ENCODE measurements around the gene SORT1. TPM values are rescaled to one million over a fixed set of nuclear protein-coding genes. Genes with fewer than 3 reads are reported as not detected.

SORT1 gene
- total and polyA plus RNA-seq, 4 donors, result 1.0 to 10.6 (median 3.4) TPM

DNA sequence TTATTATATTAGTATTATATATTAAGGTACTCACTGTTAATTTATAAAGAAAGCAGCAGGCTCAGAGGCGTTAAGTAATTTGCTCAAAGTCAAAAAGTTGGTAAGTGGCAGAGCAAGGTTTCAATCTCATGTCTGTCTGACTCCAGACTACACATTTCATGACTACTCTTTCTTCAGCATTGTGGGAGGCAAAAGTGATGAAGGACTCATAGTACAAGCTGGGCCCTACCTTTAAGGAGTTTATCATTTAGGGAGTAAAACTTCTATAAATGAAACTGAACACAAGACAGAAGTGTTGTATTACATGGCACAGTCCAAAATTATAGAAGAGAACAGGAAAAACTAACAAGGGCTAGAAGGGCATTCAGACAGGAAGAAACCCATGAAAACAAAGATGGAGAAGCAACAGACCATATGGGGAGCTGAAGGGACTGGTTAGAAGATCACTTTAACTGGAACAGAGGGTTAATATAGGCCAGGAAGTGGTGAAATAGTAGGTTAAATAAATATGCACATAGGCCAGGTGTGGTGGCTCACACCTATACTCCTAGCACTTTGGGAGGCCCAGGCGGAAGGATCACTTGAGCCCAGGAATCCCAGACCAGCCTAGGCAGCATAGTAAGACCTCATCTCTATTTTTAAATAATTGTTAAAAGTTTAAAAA lies 11.5 kb downstream of the SORT1 start:
- H3K27ac ChIP-seq (ENCODE audit: low read depth in 1 of 2, low read length in 2 of 2), result no peak overlapping the region
- no peak overlapping the region for H3K4me3 ChIP-seq (ENCODE audit: low read depth in 1 of 3, low read length in 3 of 3)

More for the DNA sequence above, 11.5 kb downstream of the SORT1 start:
- Histone ChIP-seq H3K9me3 (ENCODE audit: control insufficient read depth in 4 of 4, low read length in 3 of 4) (no peaks in the 10 kb centered on the region), H3K36me3 (ENCODE audit: control insufficient read depth in 4 of 4, insufficient read depth in 3 of 4, low read depth in 1 of 4, low read length in 3 of 4) (no peaks in the 10 kb centered on the region), H3K4me1 (ENCODE audit: control insufficient read depth in 4 of 4, insufficient read depth in 4 of 4, low read length in 3 of 4) (no peaks in the 10 kb centered on the region), H3K27me3 (ENCODE audit: control insufficient read depth in 4 of 4, insufficient read depth in 4 of 4, low read length in 3 of 4) (no peaks in the 10 kb centered on the region), H3K9ac (ENCODE audit: low read depth in 1 of 2, low read length in 2 of 2) (no peak overlapping the region)
- WGBS, result 99% methylated on average over 2 of the region's 2 CpGs
- TF ChIP-seq, protein P1, sequence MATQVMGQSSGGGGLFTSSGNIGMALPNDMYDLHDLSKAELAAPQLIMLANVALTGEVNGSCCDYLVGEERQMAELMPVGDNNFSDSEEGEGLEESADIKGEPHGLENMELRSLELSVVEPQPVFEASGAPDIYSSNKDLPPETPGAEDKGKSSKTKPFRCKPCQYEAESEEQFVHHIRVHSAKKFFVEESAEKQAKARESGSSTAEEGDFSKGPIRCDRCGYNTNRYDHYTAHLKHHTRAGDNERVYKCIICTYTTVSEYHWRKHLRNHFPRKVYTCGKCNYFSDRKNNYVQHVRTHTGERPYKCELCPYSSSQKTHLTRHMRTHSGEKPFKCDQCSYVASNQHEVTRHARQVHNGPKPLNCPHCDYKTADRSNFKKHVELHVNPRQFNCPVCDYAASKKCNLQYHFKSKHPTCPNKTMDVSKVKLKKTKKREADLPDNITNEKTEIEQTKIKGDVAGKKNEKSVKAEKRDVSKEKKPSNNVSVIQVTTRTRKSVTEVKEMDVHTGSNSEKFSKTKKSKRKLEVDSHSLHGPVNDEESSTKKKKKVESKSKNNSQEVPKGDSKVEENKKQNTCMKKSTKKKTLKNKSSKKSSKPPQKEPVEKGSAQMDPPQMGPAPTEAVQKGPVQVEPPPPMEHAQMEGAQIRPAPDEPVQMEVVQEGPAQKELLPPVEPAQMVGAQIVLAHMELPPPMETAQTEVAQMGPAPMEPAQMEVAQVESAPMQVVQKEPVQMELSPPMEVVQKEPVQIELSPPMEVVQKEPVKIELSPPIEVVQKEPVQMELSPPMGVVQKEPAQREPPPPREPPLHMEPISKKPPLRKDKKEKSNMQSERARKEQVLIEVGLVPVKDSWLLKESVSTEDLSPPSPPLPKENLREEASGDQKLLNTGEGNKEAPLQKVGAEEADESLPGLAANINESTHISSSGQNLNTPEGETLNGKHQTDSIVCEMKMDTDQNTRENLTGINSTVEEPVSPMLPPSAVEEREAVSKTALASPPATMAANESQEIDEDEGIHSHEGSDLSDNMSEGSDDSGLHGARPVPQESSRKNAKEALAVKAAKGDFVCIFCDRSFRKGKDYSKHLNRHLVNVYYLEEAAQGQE (IDR thresholded peaks at IDR 0.05), result no peak
- TF ChIP-seq NR2F2 (IDR thresholded peaks at IDR 0.05) (no peak), FOXA1 (IDR thresholded peaks at IDR 0.05) (no peak), EGR1 (IDR thresholded peaks at IDR 0.05; ENCODE audit: low read depth in 2 of 2) (no peak), SP1 (IDR thresholded peaks at IDR 0.05) (no peak), FOXA2 (IDR thresholded peaks at IDR 0.05) (no peak), TAF1 (conservative IDR thresholded peaks at IDR 0.05) (no peak), YY1 (IDR thresholded peaks at IDR 0.05) (no peak), JUND (IDR thresholded peaks at IDR 0.05) (no peak), HNF4G (IDR thresholded peaks at IDR 0.05) (no peak), RAD21 (IDR thresholded peaks at IDR 0.05) (no peak), RXRA (IDR thresholded peaks at IDR 0.05) (no peak), MAX (IDR thresholded peaks at IDR 0.05) (no peak)
- TF ChIP-seq, protein P2, sequence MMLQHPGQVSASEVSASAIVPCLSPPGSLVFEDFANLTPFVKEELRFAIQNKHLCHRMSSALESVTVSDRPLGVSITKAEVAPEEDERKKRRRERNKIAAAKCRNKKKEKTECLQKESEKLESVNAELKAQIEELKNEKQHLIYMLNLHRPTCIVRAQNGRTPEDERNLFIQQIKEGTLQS (IDR thresholded peaks at IDR 0.05), result no peak
- TF ChIP-seq, protein P3, sequence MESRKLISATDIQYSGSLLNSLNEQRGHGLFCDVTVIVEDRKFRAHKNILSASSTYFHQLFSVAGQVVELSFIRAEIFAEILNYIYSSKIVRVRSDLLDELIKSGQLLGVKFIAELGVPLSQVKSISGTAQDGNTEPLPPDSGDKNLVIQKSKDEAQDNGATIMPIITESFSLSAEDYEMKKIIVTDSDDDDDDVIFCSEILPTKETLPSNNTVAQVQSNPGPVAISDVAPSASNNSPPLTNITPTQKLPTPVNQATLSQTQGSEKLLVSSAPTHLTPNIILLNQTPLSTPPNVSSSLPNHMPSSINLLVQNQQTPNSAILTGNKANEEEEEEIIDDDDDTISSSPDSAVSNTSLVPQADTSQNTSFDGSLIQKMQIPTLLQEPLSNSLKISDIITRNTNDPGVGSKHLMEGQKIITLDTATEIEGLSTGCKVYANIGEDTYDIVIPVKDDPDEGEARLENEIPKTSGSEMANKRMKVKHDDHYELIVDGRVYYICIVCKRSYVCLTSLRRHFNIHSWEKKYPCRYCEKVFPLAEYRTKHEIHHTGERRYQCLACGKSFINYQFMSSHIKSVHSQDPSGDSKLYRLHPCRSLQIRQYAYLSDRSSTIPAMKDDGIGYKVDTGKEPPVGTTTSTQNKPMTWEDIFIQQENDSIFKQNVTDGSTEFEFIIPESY (IDR thresholded peaks at IDR 0.05), result no peak
- TF ChIP-seq, protein P4, sequence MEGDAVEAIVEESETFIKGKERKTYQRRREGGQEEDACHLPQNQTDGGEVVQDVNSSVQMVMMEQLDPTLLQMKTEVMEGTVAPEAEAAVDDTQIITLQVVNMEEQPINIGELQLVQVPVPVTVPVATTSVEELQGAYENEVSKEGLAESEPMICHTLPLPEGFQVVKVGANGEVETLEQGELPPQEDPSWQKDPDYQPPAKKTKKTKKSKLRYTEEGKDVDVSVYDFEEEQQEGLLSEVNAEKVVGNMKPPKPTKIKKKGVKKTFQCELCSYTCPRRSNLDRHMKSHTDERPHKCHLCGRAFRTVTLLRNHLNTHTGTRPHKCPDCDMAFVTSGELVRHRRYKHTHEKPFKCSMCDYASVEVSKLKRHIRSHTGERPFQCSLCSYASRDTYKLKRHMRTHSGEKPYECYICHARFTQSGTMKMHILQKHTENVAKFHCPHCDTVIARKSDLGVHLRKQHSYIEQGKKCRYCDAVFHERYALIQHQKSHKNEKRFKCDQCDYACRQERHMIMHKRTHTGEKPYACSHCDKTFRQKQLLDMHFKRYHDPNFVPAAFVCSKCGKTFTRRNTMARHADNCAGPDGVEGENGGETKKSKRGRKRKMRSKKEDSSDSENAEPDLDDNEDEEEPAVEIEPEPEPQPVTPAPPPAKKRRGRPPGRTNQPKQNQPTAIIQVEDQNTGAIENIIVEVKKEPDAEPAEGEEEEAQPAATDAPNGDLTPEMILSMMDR (IDR thresholded peaks at IDR 0.05; ENCODE audit: low read depth, low read length, missing input control), result no peak
- no peak for DNase-seq (ENCODE audit: low spot score)

Data from liver (tissue), 9 donors.